Ovary (tissue), 3 donors: ENCODE measurements around the gene HFE.

ENCODE experiments used
- CTCF ChIP-seq, 3 donors: fragments of 450-650 bp in 2 of 3; fragments of 200-600 bp in 1 of 3; IDR thresholded peaks; one replicate each; pipeline versions ENCODE4 v1.5.1 to v1.8.0; 2016 to 2022; ENCODE audit warnings: antibody characterized with exemption in 3 of 3, mild to moderate bottlenecking in 1 of 3
- EP300 ChIP-seq: sonication (generic); formaldehyde crosslinking; IDR thresholded peaks from one replicate; pipeline ENCODE4 v1.6.1; 2017; ENCODE audit warnings: antibody characterized with exemption
- donor health status: DM: no; HTN: no; CAD: no.

GRCh38 chr6:26116267-26116666 is 29.0 kb downstream of the HFE start:
- TF ChIP-seq CTCF (IDR thresholded peaks at IDR 0.05) = no peak
- no peak for TF ChIP-seq EP300
